ENCODE results near the gene MXD4.

Gene MXD4

GRCh38 chr4:2261110-2261852 lies 628 bp downstream of the MXD4 start:
- DNase-seq: peak; percentile 20

DNA sequence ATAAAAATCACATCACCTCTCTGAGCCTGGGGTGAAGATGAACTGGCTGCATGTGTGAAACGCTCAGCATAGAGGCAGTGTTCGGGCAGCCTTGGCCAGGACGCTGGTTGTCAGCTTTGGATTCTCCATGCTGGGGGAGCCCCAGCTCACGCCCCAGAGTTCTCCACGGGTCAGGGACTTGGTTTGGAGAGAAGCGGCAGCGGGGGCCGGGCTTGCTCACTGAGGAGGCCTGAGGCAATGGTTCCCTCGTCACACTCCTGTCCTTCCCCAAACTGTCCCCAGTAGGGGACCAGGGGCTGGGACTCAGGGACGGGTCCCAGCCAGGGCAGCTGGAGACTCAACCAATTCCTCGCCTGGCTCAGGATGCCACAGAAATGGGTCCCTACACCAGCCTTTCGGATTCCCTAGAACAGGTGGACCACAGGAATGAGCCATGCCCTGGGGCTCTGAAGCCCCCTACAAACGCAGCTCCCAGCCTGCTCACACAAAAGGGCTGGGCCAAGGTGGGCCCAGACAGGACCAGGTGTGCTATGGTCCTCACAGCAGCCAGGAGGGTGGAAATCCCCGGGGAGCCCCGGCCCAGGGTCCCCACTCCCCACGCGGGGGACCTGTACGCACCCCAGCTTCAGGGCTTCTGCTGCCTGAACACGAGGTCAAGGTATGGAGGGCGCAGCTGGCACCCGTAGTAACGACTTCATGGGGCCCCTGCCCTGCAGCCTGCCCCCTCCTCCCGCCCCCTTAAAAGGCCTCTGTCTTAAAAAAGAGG lies 1.4 kb downstream of the MXD4 start:
- DNase-seq: no peak

DNA sequence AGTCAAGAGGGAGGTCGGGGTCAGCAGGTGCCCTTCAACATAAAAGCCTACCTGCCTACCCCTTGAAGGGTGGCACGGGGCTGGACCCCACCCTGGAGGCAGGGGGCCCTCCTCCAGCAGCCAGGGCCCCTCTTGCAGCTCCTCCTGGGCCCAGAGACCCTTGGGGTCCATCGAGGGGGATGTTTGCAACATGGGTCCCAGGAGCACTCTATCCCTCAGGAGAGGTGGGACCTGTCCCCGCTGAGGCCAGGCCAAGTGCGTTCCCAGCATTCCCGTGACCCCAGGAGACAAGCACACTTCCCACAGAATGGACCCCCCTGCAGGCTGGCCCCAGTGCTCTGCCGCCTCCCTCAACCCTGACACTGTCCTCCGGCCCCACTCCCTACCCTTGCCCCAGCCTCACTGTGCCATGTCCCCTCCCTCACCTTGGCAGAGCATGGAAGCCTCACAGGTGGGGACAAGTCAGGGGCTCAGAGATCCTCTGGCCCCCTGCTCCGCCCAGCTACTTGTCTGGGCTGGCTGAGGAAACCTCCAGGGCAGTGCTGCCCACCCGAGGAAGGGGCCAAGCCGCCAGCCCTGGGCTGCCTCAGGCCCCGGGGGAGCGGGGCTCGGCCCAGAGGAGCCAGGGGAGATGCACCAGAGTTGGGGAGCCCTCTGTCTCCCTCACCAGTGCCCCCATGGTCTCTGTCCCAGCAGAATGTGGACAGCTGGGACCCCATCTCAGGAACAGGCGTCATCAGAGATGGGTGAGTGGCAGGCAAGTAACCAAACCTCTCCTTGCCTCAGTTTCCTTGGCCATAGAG lies 2.2 kb downstream of the MXD4 start:
- DNase-seq: no peak

DNA sequence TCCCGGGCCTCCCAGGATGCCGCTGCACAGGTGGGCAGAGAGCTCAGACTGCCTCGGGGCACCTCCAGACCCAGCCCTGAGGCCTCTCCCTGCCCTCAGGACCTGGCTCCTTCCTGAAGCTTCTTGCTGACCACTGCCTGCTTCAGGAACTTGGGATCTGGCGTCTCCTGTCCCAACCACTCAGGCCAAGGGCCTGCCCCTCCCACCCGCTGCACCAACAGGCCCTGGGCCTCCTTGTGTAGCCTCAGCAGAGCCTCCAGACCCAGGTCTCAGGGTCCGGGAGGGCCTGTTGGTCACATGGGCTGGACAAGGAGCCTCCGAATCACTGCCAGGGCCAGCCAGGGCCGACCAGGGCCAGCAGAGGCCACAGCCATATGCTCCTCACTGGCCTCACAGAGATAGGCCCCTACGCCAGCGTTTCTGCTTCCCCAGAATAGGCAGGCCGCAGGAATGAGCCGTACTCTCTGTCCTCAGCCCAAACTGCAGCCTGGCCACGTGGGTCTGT lies 2.8 kb downstream of the MXD4 start:
- no peak for DNase-seq

DNA sequence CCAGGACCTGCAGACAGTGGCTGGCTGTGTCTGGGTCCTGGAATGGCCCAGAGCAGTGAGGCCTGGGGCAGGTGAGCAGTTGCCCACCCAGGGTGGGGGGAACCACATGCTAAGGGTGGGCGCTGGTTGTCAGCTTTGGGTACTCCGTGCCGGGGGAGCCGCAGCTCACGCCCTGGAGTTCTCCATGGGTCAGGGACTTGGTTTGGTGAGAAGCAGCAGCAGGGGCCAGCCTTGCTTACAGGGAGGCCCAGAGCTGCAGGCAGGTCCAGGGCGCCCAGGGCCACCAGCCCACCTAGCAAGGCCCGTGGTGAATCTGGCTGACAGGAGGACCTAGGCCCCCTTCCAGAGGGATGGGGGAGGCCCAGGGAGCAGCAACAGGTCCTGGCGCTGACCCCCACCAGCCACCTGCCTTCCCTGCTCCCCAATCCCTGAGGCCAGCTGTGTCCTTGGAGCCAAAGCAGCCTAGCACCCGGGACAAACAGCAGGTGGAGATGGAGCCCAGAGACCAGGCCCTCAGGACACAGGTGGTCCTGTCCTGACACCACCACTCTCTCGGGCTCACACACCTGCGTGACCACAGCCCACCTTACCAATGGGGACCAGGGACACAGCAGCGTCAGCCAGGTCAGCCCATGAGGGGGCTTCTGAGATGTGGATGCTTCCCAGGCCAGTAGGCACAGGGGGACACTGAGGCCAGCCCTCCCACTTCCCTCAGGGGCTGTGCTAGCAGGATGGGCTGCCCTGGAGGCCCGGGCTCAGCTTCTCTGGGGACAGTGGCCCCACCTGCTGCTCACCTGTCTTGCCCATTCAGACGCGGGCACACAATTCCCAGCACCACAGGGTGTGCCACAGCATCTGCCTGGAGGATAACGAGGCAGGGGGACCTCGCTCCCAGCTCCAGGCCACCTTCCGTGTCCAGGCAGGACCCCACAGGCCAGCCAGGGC lies 3.5 kb downstream of the MXD4 start:
- DNase-seq: no peak

DNA sequence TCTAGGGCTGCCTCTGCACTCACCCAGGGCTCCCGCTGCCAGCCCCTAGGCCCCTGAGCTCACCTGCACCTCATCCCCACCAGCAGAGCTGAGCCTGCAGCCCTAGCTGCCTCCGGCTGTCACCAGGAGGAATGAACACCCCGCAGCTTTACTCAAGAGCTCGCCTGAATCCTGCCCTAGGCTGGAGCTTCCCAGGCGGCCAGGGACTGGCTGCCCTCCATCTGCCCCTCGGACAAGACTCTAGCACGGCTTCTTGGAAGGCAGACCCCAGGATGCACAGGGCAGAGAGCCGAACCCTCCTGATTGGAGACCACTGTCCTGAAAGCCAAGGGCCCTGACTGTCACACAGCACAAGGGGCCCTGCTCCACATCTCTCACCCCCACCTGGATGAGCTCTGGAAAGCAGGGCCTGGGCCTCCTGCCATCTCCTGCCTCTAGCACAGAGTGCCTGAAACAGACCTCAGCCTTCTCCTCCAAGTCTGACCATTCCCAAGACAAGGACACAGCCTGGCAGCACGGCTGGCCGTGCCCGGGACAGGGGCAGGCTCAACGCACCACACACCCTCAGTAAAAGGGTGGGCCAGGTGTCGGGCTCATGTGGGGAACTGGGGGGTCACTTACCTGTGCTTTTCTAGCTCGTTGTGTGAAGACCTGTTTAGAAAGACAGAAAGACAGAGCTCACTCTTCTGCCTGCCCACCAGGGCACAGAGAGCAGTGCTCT lies 4.4 kb downstream of the MXD4 start:
- DNase-seq: no peak

DNA sequence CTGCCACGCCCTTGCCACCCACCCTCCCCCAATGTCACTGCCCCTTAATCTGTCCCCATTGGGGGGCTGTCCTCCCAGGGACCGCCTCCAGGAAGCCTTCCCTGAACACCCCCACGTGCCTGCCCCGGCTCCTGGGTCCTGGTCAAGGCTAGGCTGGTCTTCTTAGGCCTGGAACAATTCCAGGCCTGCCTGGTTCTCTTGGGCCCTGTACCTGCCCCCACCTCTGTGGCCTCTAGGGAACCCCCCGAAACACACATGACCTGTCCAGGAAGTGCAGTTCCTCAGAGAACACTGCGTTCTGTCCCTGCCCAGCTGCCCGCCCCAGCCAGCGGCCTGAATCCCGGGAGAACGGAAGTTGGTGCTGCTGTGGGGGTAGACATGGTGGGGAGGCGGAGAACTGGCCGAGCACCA lies 5.1 kb downstream of the MXD4 start:
- no peak for DNase-seq

- no peak for DNase-seq
These were observed 5.7 kb downstream of the MXD4 start for GRCh38 chr4:2256156-2256731.

- no peak for DNase-seq
These were observed 6.3 kb downstream of the MXD4 start for GRCh38 chr4:2255501-2256155.

DNA sequence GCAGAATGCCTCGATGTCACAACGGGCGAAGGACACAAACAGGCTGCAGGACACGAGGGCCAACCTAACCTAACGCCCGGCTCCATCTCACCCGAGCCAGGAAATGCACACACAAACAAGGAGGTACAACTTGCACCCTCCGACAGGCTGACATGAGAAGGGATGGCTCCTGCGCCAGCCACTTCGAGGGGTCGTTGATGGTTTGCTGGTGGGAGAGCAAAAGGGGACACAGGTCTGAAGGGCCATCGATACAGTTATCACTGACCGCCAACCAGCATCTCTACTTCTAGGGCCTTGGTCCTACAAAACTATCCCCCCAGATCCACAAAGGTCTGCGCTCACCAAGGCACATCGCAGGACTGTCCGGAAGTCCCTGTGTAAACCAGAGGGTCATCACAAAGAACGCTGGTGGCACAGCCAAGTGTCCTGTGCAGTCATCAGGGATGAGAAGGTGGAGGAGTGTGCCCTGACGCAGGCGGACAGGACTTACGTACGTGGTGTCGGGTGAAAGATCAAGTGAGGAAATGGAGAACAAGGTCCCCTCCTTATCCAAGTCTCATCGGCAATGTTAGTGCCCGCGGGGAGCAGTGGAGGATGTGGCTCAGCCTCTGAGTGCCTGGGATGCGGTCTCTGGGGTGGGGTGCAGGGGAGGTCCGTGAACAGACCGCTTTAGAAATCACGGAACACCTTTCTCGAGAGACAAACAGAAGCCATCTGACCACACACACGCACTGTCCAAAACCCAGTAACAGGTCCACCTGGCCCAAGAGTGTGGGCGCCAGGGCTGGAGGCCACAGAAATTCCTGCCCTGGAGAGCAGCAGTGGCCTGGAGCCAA lies 7.0 kb downstream of the MXD4 start:
- no peak for DNase-seq

GRCh38 chr4:2253160-2254084 lies 8.5 kb downstream of the MXD4 start:
- no peak for DNase-seq

GRCh38 chr4:2252530-2253091 lies 9.3 kb downstream of the MXD4 start:
- DNase-seq: no peak

DNA sequence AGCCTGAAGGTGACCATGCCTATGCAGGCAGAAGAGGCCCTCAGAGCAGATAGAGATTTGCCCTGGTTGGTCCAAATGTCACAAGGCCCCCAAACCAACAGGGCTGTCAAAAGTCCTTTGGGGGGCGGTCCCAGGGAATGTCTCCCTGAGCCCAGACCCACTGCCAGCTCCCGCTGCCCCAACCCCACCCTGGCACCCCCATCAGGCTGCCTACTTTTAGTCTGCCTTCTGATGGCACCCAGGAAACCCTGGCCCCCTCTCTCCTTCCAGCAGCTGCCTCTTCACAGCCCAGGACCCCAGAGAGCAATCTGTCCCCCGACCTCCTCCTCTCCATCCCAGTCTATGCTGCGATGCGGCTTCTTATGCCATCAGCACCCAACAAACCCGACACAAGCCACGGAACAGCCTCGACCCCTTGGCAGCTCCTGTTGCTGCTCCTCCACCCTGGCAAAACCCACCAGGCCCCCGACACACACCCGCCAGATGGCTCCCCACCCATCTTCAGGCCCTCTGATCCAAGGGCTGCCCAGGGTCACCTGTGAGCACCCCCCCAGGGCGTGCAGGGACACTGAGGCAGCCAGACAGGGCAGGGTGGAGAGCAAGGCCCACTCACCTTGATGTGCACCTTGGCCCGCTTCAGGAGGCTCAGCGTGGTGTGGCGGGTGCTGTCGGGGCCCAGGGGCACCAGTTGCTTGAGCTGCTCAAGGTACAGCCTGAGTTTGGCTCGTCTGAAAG lies 9.9 kb downstream of the MXD4 start:
- no peak for DNase-seq

DNA sequence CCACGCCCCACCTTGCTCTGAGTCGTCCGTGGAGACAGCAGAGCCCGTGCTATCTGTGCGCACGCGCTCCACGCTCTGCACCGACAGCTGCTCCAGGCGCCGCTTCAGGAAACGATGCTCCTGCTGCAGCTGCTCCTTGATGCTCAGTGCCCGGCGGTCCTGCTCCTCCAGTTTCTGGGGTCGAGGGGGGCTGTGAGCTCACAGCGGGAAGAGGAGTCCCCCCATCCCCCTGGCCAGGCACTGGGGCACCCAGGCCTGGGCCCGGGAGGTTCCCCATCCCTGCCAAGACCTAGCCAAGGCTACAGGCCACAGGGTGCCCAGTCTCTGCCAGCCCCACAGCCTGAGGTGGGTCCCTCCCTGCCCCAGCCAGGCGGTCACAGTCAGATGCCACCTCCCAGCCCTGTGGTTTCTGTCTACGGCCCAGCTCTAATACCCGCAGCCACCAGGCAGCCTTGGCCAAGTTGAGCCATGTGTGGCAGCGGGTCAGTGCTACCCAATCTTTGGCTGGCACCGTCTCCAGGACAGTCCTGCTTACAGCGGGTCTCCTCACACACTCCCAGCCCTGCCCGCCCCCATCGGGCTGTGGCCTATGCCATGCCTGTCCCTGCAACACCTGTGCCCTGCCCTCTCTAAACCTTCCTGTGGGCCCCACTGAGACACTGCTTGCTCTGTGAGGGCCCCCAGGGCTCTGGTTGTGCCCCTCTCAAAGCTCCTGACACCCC lies 10.7 kb downstream of the MXD4 start:
- no peak for DNase-seq

GRCh38 chr4:2250357-2251072 lies 11.4 kb downstream of the MXD4 start:
- DNase-seq: no peak
